ENCODE data around the gene SPATA12. TPM values are rescaled to one million over a fixed set of nuclear protein-coding genes. Genes with fewer than 3 reads are reported as not detected.

SPATA12 gene
- total and polyA plus RNA-seq, 2 experiments from 2014 or later = 0.10 to 0.65 TPM

Other genes with a start within 250 kb of the SPATA12 start
- gene IL17RD, start 104.7 kb downstream of the SPATA12 start, total RNA-seq (2014; rRNA removed; shearing (Covaris generic)) = 79.6 and 104 TPM in 2 replicates
- gene IL17RD, start 104.7 kb downstream of the SPATA12 start, polyA plus RNA-seq (2016; fragmentation: Nextera tagmentation; extraction: Ambion mirVana) = 10.7 and 11.9 TPM in 2 replicates
- gene HESX1, start 139.3 kb downstream of the SPATA12 start, total RNA-seq (2014; rRNA removed; shearing (Covaris generic)) = 11.9 and 21.1 TPM in 2 replicates
- gene HESX1, start 139.3 kb downstream of the SPATA12 start, polyA plus RNA-seq (2016; fragmentation: Nextera tagmentation; extraction: Ambion mirVana) = 55.6 and 56.7 TPM in 2 replicates
- 49.0 and 49.2 TPM in 2 replicates for gene APPL1, start 167.1 kb downstream of the SPATA12 start, total RNA-seq (2014; rRNA removed; shearing (Covaris generic))
- gene APPL1, start 167.1 kb downstream of the SPATA12 start, polyA plus RNA-seq (2016; fragmentation: Nextera tagmentation; extraction: Ambion mirVana) = 110 and 125 TPM in 2 replicates
- gene ASB14, start 232.0 kb downstream of the SPATA12 start, total RNA-seq (2014; rRNA removed; shearing (Covaris generic)) = 0.08 TPM in 1 of 2 replicates, not detected in the other
- 0.38 and 0.87 TPM in 2 replicates for gene ASB14, start 232.0 kb downstream of the SPATA12 start, polyA plus RNA-seq (2016; fragmentation: Nextera tagmentation; extraction: Ambion mirVana)

All from GM23338 (cell line).